Kidney glomerular epithelial cell (primary cell): ENCODE results near the gene REG1B.

ENCODE experiments used
- DNase-seq: peaks from one replicate; lab custom pipeline; 2025; lab: John Stamatoyannopoulos, UW

The REG1B gene

GRCh38 chr2:79087785-79088364, at the start of gene REG1B:
TSS of gene REG1B (minus strand) at chr2:79087993. CDS start at chr2:79087612, 381 bp downstream.
- DNase-seq, result no peak

- no peak for DNase-seq
Observed at GRCh38 chr2:79131687-79132086, 43.9 kb upstream of the REG1B start.

GRCh38 chr2:79129804-79130203, 42.0 kb upstream of the REG1B start:
- DNase-seq, result no peak

- no peak for DNase-seq
Observed at GRCh38 chr2:79129260-79129659, 41.5 kb upstream of the REG1B start.

- DNase-seq, result no peak
Observed at GRCh38 chr2:79128406-79128805, 40.6 kb upstream of the REG1B start.

- DNase-seq, result no peak
Observed at GRCh38 chr2:79125721-79125985, 37.9 kb upstream of the REG1B start.

GRCh38 chr2:79124907-79125720, 37.3 kb upstream of the REG1B start:
- no peak for DNase-seq

- DNase-seq, result no peak
Observed at GRCh38 chr2:79122676-79123075, 34.9 kb upstream of the REG1B start.

- DNase-seq, result no peak
Observed at GRCh38 chr2:79120194-79120713, 32.5 kb upstream of the REG1B start, which contains the start of gene REG1A. TSS of gene REG1A (plus strand) at chr2:79120488. CDS start at chr2:79120862, 374 bp downstream.

- DNase-seq, result no peak
Observed at GRCh38 chr2:79116997-79117928, 29.5 kb upstream of the REG1B start.

GRCh38 chr2:79114797-79115494, 27.2 kb upstream of the REG1B start:
- DNase-seq, result no peak

GRCh38 chr2:79112269-79112668, 24.5 kb upstream of the REG1B start:
- no peak for DNase-seq

- no peak for DNase-seq
Observed at GRCh38 chr2:79105259-79105658, 17.5 kb upstream of the REG1B start.

GRCh38 chr2:79103214-79103613, 15.4 kb upstream of the REG1B start:
- DNase-seq, result no peak

GRCh38 chr2:79101024-79101423, 13.2 kb upstream of the REG1B start:
- DNase-seq, result no peak

- no peak for DNase-seq
Observed at GRCh38 chr2:79100285-79100684, 12.5 kb upstream of the REG1B start.

GRCh38 chr2:79099140-79099686, 11.4 kb upstream of the REG1B start:
- DNase-seq, result no peak

GRCh38 chr2:79097843-79098242, 10.1 kb upstream of the REG1B start:
- DNase-seq, result no peak

GRCh38 chr2:79090693-79091092, 2.9 kb upstream of the REG1B start:
- no peak for DNase-seq

GRCh38 chr2:79086255-79086654, 1.5 kb downstream of the REG1B start:
- DNase-seq, result no peak

GRCh38 chr2:79085382-79085781, 2.4 kb downstream of the REG1B start:
- no peak for DNase-seq
